Renal pelvis (tissue), 4 donors: Measurements from ENCODE around the gene IRAK2. TPM values are rescaled to one million over a fixed set of nuclear protein-coding genes. Genes with fewer than 3 reads are reported as not detected.

Experiments
- DNase-seq: peaks from one replicate; pipeline ENCODE4 v3.0.0-alpha.2; 2013
- polyA plus RNA-seq, 3 donors: library from polyadenylated mRNA; unstranded; fragments of 120-200 nt; gene quantifications; one replicate each; pipeline ENCODE4 v1.2.1, GENCODE V29; 2013; ENCODE audit not compliant: insufficient read length in 3 of 3

Gene IRAK2
- polyA plus RNA-seq, 3 donors, result 0.71 to 0.89 (median 0.88) TPM

- DNase-seq, result peak; percentile 52
Observed at GRCh38 chr3:10224794-10225665, 60.3 kb downstream of the IRAK2 start.

- no peak for DNase-seq
Observed at GRCh38 chr3:10226293-10226692, 61.6 kb downstream of the IRAK2 start.

GRCh38 chr3:10228248-10228950 lies 63.7 kb downstream of the IRAK2 start:
- DNase-seq, result no peak

- DNase-seq, result no peak
Observed at GRCh38 chr3:10229576-10229975, 64.9 kb downstream of the IRAK2 start.

- DNase-seq, result no peak
Observed at GRCh38 chr3:10232137-10232536, 67.4 kb downstream of the IRAK2 start.

- DNase-seq, result no peak
Observed at GRCh38 chr3:10233988-10234387, 69.3 kb downstream of the IRAK2 start.

GRCh38 chr3:10234526-10235230 lies 70.0 kb downstream of the IRAK2 start:
- DNase-seq, result no peak

- no peak for DNase-seq
Observed at GRCh38 chr3:10235551-10235950, 70.8 kb downstream of the IRAK2 start.

GRCh38 chr3:10238345-10239183 lies 73.8 kb downstream of the IRAK2 start:
- no peak for DNase-seq

- no peak for DNase-seq
Observed at GRCh38 chr3:10240799-10241198, 76.1 kb downstream of the IRAK2 start.

GRCh38 chr3:10242182-10243065 lies 77.7 kb downstream of the IRAK2 start:
- DNase-seq, result no peak

GRCh38 chr3:10244009-10244408 lies 79.3 kb downstream of the IRAK2 start:
- no peak for DNase-seq

- DNase-seq, result no peak
Observed at GRCh38 chr3:10245081-10245712, 80.5 kb downstream of the IRAK2 start.

- no peak for DNase-seq
Observed at GRCh38 chr3:10247679-10248183, 83.0 kb downstream of the IRAK2 start.

GRCh38 chr3:10248184-10248983 lies 83.7 kb downstream of the IRAK2 start, which contains the start of gene TATDN2:
TSS of gene TATDN2 (plus strand) at chr3:10248459. CDS start at chr3:10249201, 742 bp downstream.
- DNase-seq, result peak; percentile 90

GRCh38 chr3:10248984-10249748 lies 84.4 kb downstream of the IRAK2 start:
- no peak for DNase-seq

GRCh38 chr3:10249833-10250232 lies 85.1 kb downstream of the IRAK2 start:
- no peak for DNase-seq

GRCh38 chr3:10251006-10251405 lies 86.3 kb downstream of the IRAK2 start:
- no peak for DNase-seq
